Measurements from ENCODE around the gene ADAT3.

DNA sequence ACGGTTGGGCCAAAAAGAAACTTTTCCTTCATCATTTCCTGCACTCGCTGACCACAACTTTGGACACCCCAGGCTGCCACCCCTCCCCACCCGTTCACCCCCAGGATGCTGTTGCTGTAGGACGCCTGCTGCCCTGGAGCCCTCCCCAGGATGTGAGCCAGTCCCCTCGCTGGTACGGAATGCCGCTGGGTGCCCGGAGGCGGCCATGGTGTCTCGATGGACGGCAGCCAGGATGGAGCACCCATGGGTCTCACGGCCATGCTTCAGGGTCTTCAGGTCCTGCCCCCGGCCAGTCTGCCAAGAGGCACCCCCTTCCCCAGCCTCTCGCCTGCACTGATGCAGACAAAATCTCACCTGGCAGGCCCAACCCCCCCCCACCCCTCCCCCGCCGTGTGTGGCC lies 20.3 kb downstream of the ADAT3 start:
- TF ChIP-seq BHLHE40 (IDR thresholded peaks at IDR 0.05; ENCODE audit: borderline replicate concordance) (no peak), HDGF (IDR thresholded peaks at IDR 0.05; ENCODE audit: borderline replicate concordance) (no peak), SP1 (IDR thresholded peaks at IDR 0.05) (no peak), CTBP1 (IDR thresholded peaks at IDR 0.05; ENCODE audit: borderline replicate concordance) (no peak), ARNT (IDR thresholded peaks at IDR 0.05) (no peak), SUZ12 (IDR thresholded peaks at IDR 0.05) (no peak), NFRKB (IDR thresholded peaks at IDR 0.05) (no peak)
- TF ChIP-seq, protein P1, sequence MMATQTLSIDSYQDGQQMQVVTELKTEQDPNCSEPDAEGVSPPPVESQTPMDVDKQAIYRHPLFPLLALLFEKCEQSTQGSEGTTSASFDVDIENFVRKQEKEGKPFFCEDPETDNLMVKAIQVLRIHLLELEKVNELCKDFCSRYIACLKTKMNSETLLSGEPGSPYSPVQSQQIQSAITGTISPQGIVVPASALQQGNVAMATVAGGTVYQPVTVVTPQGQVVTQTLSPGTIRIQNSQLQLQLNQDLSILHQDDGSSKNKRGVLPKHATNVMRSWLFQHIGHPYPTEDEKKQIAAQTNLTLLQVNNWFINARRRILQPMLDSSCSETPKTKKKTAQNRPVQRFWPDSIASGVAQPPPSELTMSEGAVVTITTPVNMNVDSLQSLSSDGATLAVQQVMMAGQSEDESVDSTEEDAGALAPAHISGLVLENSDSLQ (IDR thresholded peaks at IDR 0.05): no peak

Measured in HEK293T (cell line).